SK-N-SH (cell line): ENCODE measurements around the gene SUPT7L. TPM values are rescaled to one million over a fixed set of nuclear protein-coding genes. Genes with fewer than 3 reads are reported as not detected.
"Not testable (repeated sequence)": the region's sequence is repeated elsewhere in the genome, so short reads cannot be mapped to it uniquely, and the experiment has no call there.

Experiments used
- CTCF ChIA-PET: fragments of 300-600, 350-600 bp; formaldehyde crosslinking; extraction: SDS; loops from one replicate; lab custom pipeline; 2021; lab: Yijun Ruan, JAX
- POLR2A ChIA-PET: fragments of 350-600 bp; sonication (Branson Sonifier 250); formaldehyde crosslinking; extraction: SDS; loops from one replicate; lab custom pipeline; 2020; ENCODE audit warnings: antibody characterized with exemption, inconsistent platforms; lab: Yijun Ruan, JAX
- DNase-seq: peaks from one replicate; pipeline ENCODE4 v3.0.0; 2012
- H2AFZ ChIP-seq: fragments of 200-600 bp; sonication (generic); 2 replicates; pipeline ENCODE4 v1.8.1; 2016; ENCODE audit warnings: antibody characterized with exemption, mild to moderate bottlenecking, low read depth
- H3F3A ChIP-seq: fragments of 200-600 bp; sonication (generic); replicated peaks from 2 replicates; pipeline ENCODE3; 2016; ENCODE audit warnings: antibody characterized with exemption, mild to moderate bottlenecking; ENCODE audit not compliant: insufficient read depth
- H3K27ac ChIP-seq, 2 experiments: fragments of 200-500 bp in 1 of 2; fragments of 200-600 bp in 1 of 2; sonication (Bioruptor generic) in 1 of 2; sonication (generic), shearing (Covaris generic) in 1 of 2; 2 replicates each; pipeline versions ENCODE4 v1.5.1 to v1.6.1; 2014 to 2016; ENCODE audit warnings: low read depth in 2 of 2, inconsistent platforms in 1 of 2, low read length in 1 of 2, mild to moderate bottlenecking in 1 of 2, mixed read lengths in 1 of 2
- H3K27me3 ChIP-seq: fragments of 200-600 bp; sonication (generic), shearing (Covaris generic); 2 replicates; pipeline ENCODE4 v1.6.1; 2016; ENCODE audit warnings: mixed run types; ENCODE audit not compliant: insufficient read depth
- H3K36me3 ChIP-seq, 2 experiments: fragments of 200-500 bp in 1 of 2; fragments of 200-600 bp in 1 of 2; sonication (Bioruptor generic) in 1 of 2; sonication (generic) in 1 of 2; replicated peaks in 1 of 2; 2 replicates each; pipeline versions ENCODE3 to v1.5.1; 2014 to 2016; ENCODE audit warnings: low read length in 1 of 2, mild to moderate bottlenecking in 1 of 2; ENCODE audit not compliant: insufficient read depth in 2 of 2, control insufficient read depth in 1 of 2
- H3K4me1 ChIP-seq, 2 experiments: fragments of 200-500 bp in 1 of 2; fragments of 200-600 bp in 1 of 2; sonication (Bioruptor generic) in 1 of 2; sonication (generic), shearing (Covaris generic) in 1 of 2; 2 replicates each; pipeline versions ENCODE4 v1.5.1 to v1.6.1; 2014 to 2016; ENCODE audit warnings: low read depth in 1 of 2, low read length in 1 of 2, mixed run types in 1 of 2; ENCODE audit not compliant: insufficient read depth in 2 of 2, control insufficient read depth in 1 of 2
- H3K4me2 ChIP-seq: fragments of 200-600 bp; sonication (generic), shearing (Covaris generic); 2 replicates; pipeline ENCODE4 v1.6.1; 2017; ENCODE audit warnings: mixed run types
- H3K4me3 ChIP-seq, 2 experiments: fragments of 200-500 bp in 1 of 2; fragments of 200-600 bp in 1 of 2; sonication (Bioruptor generic) in 1 of 2; sonication (generic), shearing (Covaris generic) in 1 of 2; 2 replicates each; pipeline versions ENCODE4 v1.5.1 to v1.8.1; 2014 to 2016; ENCODE audit warnings: low read depth in 2 of 2, inconsistent platforms in 1 of 2, low read length in 1 of 2, mild to moderate bottlenecking in 1 of 2, mixed read lengths in 1 of 2, moderate library complexity in 1 of 2
- H3K79me2 ChIP-seq: fragments of 200-600 bp; sonication (generic); 2 replicates; pipeline ENCODE4 v1.8.1; 2017; ENCODE audit warnings: mild to moderate bottlenecking; ENCODE audit not compliant: insufficient read depth
- H3K9ac ChIP-seq: fragments of 200-600 bp; sonication (generic); 2 replicates; pipeline ENCODE4 v1.6.1; 2017; ENCODE audit warnings: mixed run types
- H3K9me2 ChIP-seq: fragments of 200-600 bp; sonication (generic); 2 replicates; pipeline ENCODE4 v1.6.1; 2017; ENCODE audit warnings: mixed run types
- H3K9me3 ChIP-seq: fragments of 200-600 bp; sonication (generic); 2 replicates; pipeline ENCODE4 v1.6.1; 2017; ENCODE audit warnings: mixed run types, mild to moderate bottlenecking, moderate library complexity
- H4K20me1 ChIP-seq: fragments of 200-600 bp; sonication (generic); 2 replicates; pipeline ENCODE4 v1.6.1; 2017; ENCODE audit warnings: mild to moderate bottlenecking, mixed run types; ENCODE audit not compliant: insufficient read depth
- CHD2 ChIP-seq: fragments of 150-350 bp; IDR thresholded peaks from 2 replicates; pipeline ENCODE4 v1.6.1; 2018; ENCODE audit warnings: low read length; ENCODE audit not compliant: partially characterized antibody
- EZH2phosphoT487 ChIP-seq: fragments of 200-600 bp; sonication (generic); IDR thresholded peaks from 2 replicates; pipeline ENCODE4 v1.6.1; 2017; ENCODE audit warnings: low read depth, mixed run types, mild to moderate bottlenecking, antibody characterized with exemption, moderate library complexity, borderline replicate concordance
- FOXJ3 ChIP-seq: sonication (generic); formaldehyde crosslinking; IDR thresholded peaks from 2 replicates; pipeline ENCODE4 v1.5.1; 2020; ENCODE audit warnings: mild to moderate bottlenecking, missing genetic modification reagents
- FOXM1 ChIP-seq: IDR thresholded peaks from 2 replicates; pipeline ENCODE4 v1.4.0; 2012; ENCODE audit warnings: low read depth, mild to moderate bottlenecking
- MXI1 ChIP-seq: IDR thresholded peaks from 2 replicates; pipeline ENCODE4 v1.6.1; 2012; ENCODE audit warnings: mild to moderate bottlenecking, low read depth, low read length, improper control_type of control experiment
- POLR2AphosphoS5 ChIP-seq: IDR thresholded peaks from 2 replicates; pipeline ENCODE4 v1.6.1; 2012; ENCODE audit warnings: low read depth, low read length
- SIN3A ChIP-seq: IDR thresholded peaks from 2 replicates; pipeline ENCODE4 v1.6.1; 2012; ENCODE audit warnings: low read depth, mild to moderate bottlenecking, low read length, moderate library complexity, borderline replicate concordance
- TAF1 ChIP-seq: IDR thresholded peaks from 2 replicates; pipeline ENCODE4 v1.6.1; 2012; ENCODE audit warnings: low read depth, mild to moderate bottlenecking, low read length, moderate library complexity, borderline replicate concordance
- TEAD4 ChIP-seq: IDR thresholded peaks from 2 replicates; pipeline ENCODE4 v1.4.0; 2012; ENCODE audit warnings: mild to moderate bottlenecking, borderline replicate concordance; ENCODE audit not compliant: insufficient read depth
- WGBS: methylation state at CpG from one replicate; pipeline ENCODE4 v1.1.6; 2017; ENCODE audit warnings: low lambda C conversion rate; 5-methylcytosine and 5-hydroxymethylcytosine counted together
- polyA plus RNA-seq, 3 experiments: library from polyadenylated mRNA; depleted of rRNA; stranded (reverse); fragments of >200 nt; gene quantifications; 2 replicates each; pipeline ENCODE4 v1.2.3, GENCODE V29; 2012

Gene SUPT7L
- polyA plus RNA-seq, 1 of the 3 experiments (the other 2 are of a cell fraction), result 49.7 TPM

- H3F3A ChIP-seq, result peaks cover 10% of the 10 kb centered on the region
- DNase-seq, result no peak
- 91% methylated on average over 1 of the region's 1 CpG for WGBS
- peaks cover 42 to 52% of the 10 kb centered on the region in 2 experiments for H3K36me3 ChIP-seq
- H3K9me2 ChIP-seq, result no peaks in the 10 kb centered on the region
- ChIA-PET CTCF (interaction anchor here (0.7 to 17.5 kb wide), 2 partner anchors 13 to 24 kb away, joined by 4 to 333 read pairs; partner anchors contain the start of genes SLC4A1AP and SUPT7L), POLR2A (no interaction called here)
- no peaks in the 10 kb centered on the region for H4K20me1 ChIP-seq
- H3K27me3 ChIP-seq, result no peaks in the 10 kb centered on the region
- no peaks in the 10 kb centered on the region for H3K79me2 ChIP-seq
- no peaks in the 10 kb centered on the region for H3K9me3 ChIP-seq
- H3K4me2 ChIP-seq, result no peak overlapping the region
- peaks cover 0 to 10% of the 10 kb centered on the region in 2 experiments; a peak in 1 of 4 replicates for H3K4me1 ChIP-seq
- H2AFZ ChIP-seq, result no peak overlapping the region
- no peak overlapping the region for H3K27ac ChIP-seq
- no peak overlapping the region for H3K9ac ChIP-seq
- no peak for TF ChIP-seq CHD2
- no peak for TF ChIP-seq POLR2AphosphoS5
- no peak for TF ChIP-seq FOXJ3 (CRISPR knock-in tag)
- no peak for TF ChIP-seq TEAD4
- TF ChIP-seq FOXM1, result no peak
- no peak overlapping the region for H3K4me3 ChIP-seq
Observed at GRCh38 chr2:27687232-27687631, 23.8 kb upstream of the SUPT7L start.

GRCh38 chr2:27685577-27685976, 22.2 kb upstream of the SUPT7L start:
- ChIA-PET CTCF (interaction anchor here (1.3 to 17.5 kb wide), 3 partner anchors 15 to 29 kb away, joined by 3 to 333 read pairs (median 146); partner anchors contain the start of genes SLC4A1AP and SUPT7L), POLR2A (no interaction called here)
- WGBS, result 96% methylated on average over 3 of the region's 3 CpGs
- Histone ChIP-seq H3K27me3 (no peaks in the 10 kb centered on the region), H2AFZ (no peak overlapping the region), H3K79me2 (no peaks in the 10 kb centered on the region), H4K20me1 (no peaks in the 10 kb centered on the region), H3K9ac (no peak overlapping the region), H3K36me3 (peaks cover 42 to 49% of the 10 kb centered on the region in 2 experiments), H3K9me2 (no peaks in the 10 kb centered on the region), H3K4me3 (no peak overlapping the region), H3F3A (peaks cover 23% of the 10 kb centered on the region), H3K9me3 (no peaks in the 10 kb centered on the region), H3K27ac (no peak overlapping the region), H3K4me1 (peaks cover 0 to 19% of the 10 kb centered on the region in 2 experiments; a peak in 2 of 4 replicates), H3K4me2 (no peak overlapping the region)
- TF ChIP-seq MXI1 (no peak), EZH2phosphoT487 (no peak), SIN3A (no peak), TAF1 (no peak)
- no peak for DNase-seq

- peaks cover 42 to 49% of the 10 kb centered on the region in 2 experiments for H3K36me3 ChIP-seq
Observed at GRCh38 chr2:27685006-27685405, 21.6 kb upstream of the SUPT7L start.

More at GRCh38 chr2:27685006-27685405, 21.6 kb upstream of the SUPT7L start:
- H3K9ac ChIP-seq, H4K20me1 ChIP-seq, H3K9me3 ChIP-seq, DNase-seq, H3K27ac ChIP-seq, H3K4me2 ChIP-seq, H2AFZ ChIP-seq, H3K4me3 ChIP-seq, H3K79me2 ChIP-seq, H3K9me2 ChIP-seq, POLR2A ChIA-PET, H3K27me3 ChIP-seq: not testable (repeated sequence)
- CTCF ChIA-PET, result interaction anchor here (1.4 to 17.5 kb wide), 7 partner anchors 15 to 251 kb away, joined by 3 to 333 read pairs (median 19); partner anchors contain the start of genes CCDC121, FNDC4, GPN1 and SLC4A1AP
- peaks cover 28% of the 10 kb centered on the region for H3F3A ChIP-seq
- H3K4me1 ChIP-seq, result peaks cover 0 to 19% of the 10 kb centered on the region in 2 experiments; a peak in 2 of 4 replicates
- 86% methylated on average over 1 of the region's 1 CpG for WGBS
